HFFc6 (cell line): Measurements from ENCODE around the gene AEBP2. TPM values are rescaled to one million over a fixed set of nuclear protein-coding genes. Genes with fewer than 3 reads are reported as not detected.
"Not testable (repeated sequence)": the region's sequence is repeated elsewhere in the genome, so short reads cannot be mapped to it uniquely, and the experiment has no call there.

ENCODE experiments used
- DNase-seq: peaks from one replicate; pipeline ENCODE4 v3.0.0-alpha.2; 2018
- H3K27ac Mint-ChIP-seq: 2 replicates; pipeline ENCODE4 v1.8.0; 2020; ENCODE audit warnings: mild to moderate bottlenecking, mixed read lengths
- H3K27me3 Mint-ChIP-seq: 2 replicates; pipeline ENCODE4 v1.8.0; 2021; ENCODE audit warnings: mild to moderate bottlenecking, moderate library complexity, mixed read lengths; ENCODE audit not compliant: insufficient read depth
- H3K36me3 Mint-ChIP-seq: 2 replicates; pipeline ENCODE4 v1.8.0; 2021; ENCODE audit warnings: low read depth, mixed read lengths
- H3K4me1 Mint-ChIP-seq: 2 replicates; pipeline ENCODE4 v1.8.0; 2020; ENCODE audit warnings: low read depth, mixed read lengths
- H3K4me3 Mint-ChIP-seq: 2 replicates; pipeline ENCODE4 v1.8.0; 2020; ENCODE audit warnings: mild to moderate bottlenecking, moderate library complexity, mixed read lengths
- H3K9me3 Mint-ChIP-seq: 2 replicates; pipeline ENCODE4 v1.8.0; 2020; ENCODE audit warnings: mild to moderate bottlenecking, mixed read lengths
- CTCF ChIP-seq: fragments of 200-600 bp; sonication (generic); IDR thresholded peaks from 2 replicates; pipeline ENCODE4 v1.5.0; 2021; ENCODE audit warnings: antibody characterized with exemption, mild to moderate bottlenecking
- total RNA-seq, 6 experiments: library from RNA; stranded (reverse); fragmentation: NEBNext Ultra II Directional; extraction: Animal tissue kit (Norgen Biotek cat#: 25700); gene quantifications; 2 replicates in 1 of 6; 3 replicates in 5 of 6; pipeline ENCODE4 v1.2.3, GENCODE V29; 2021

Gene AEBP2
- total RNA-seq, 6 experiments from 2014 or later, result 36.8 to 43.4 (median 39.1) TPM

- TF ChIP-seq CTCF, result no peak
- Mint-ChIP-seq H3K27ac (no peak overlapping the region), H3K4me3 (no peak overlapping the region), H3K9me3 (no peaks in the 10 kb centered on the region), H3K27me3 (peaks cover 4% of the 10 kb centered on the region; the same call in 1 of the 2 replicates), H3K36me3 (no peaks in the 10 kb centered on the region), H3K4me1 (peaks cover under 1% of the 10 kb centered on the region)
- no peak for DNase-seq
Observed at GRCh38 chr12:19415563-19415962, 23.7 kb upstream of the AEBP2 start.

GRCh38 chr12:19419086-19419485 lies 20.2 kb upstream of the AEBP2 start:
- H3K36me3 Mint-ChIP-seq, result no peaks in the 10 kb centered on the region
- H3K4me3 Mint-ChIP-seq, result no peak overlapping the region
- 0 out of 2 replicates have a peak, but pooled peaks cover 2% of the 10 kb centered on the region for H3K27me3 Mint-ChIP-seq
- DNase-seq, result no peak
- no peak overlapping the region for H3K27ac Mint-ChIP-seq
- TF ChIP-seq CTCF, result no peak
- no peaks in the 10 kb centered on the region for H3K9me3 Mint-ChIP-seq
- no peaks in the 10 kb centered on the region for H3K4me1 Mint-ChIP-seq

GRCh38 chr12:19421503-19422282 lies 17.6 kb upstream of the AEBP2 start:
- Mint-ChIP-seq H3K27ac (no peak overlapping the region), H3K4me1 (no peaks in the 10 kb centered on the region), H3K36me3 (no peaks in the 10 kb centered on the region), H3K27me3 (no peaks in the 10 kb centered on the region), H3K9me3 (0 out of 2 replicates have a peak, but pooled peaks cover 4% of the 10 kb centered on the region), H3K4me3 (no peak overlapping the region)
- DNase-seq, result no peak
- no peak for TF ChIP-seq CTCF

GRCh38 chr12:19423166-19423930 lies 15.9 kb upstream of the AEBP2 start:
- H3K4me3 Mint-ChIP-seq, result no peak overlapping the region
- no peak for TF ChIP-seq CTCF
- no peak for DNase-seq
- H3K4me1 Mint-ChIP-seq, result peaks cover 4% of the 10 kb centered on the region; the same call in 1 of the 2 replicates
- 0 out of 2 replicates have a peak, but pooled peaks cover 4% of the 10 kb centered on the region for H3K9me3 Mint-ChIP-seq
- H3K36me3 Mint-ChIP-seq, result no peaks in the 10 kb centered on the region
- no peak overlapping the region for H3K27ac Mint-ChIP-seq
- H3K27me3 Mint-ChIP-seq, result no peaks in the 10 kb centered on the region

- Mint-ChIP-seq H3K27me3 (peaks cover 2% of the 10 kb centered on the region; the same call in 1 of the 2 replicates), H3K4me3 (no peak overlapping the region), H3K4me1 (peaks cover 31% of the 10 kb centered on the region), H3K9me3 (0 out of 2 replicates have a peak, but pooled peaks cover 9% of the 10 kb centered on the region), H3K36me3 (no peaks in the 10 kb centered on the region), H3K27ac (no peak overlapping the region)
- DNase-seq, result no peak
- TF ChIP-seq CTCF, result no peak
Observed at GRCh38 chr12:19428246-19428645, 11.0 kb upstream of the AEBP2 start.

- not testable (repeated sequence) for H3K27me3 Mint-ChIP-seq, H3K4me3 Mint-ChIP-seq, H3K27ac Mint-ChIP-seq, H3K9me3 Mint-ChIP-seq, H3K36me3 Mint-ChIP-seq, DNase-seq
- H3K4me1 Mint-ChIP-seq, result peaks cover 31% of the 10 kb centered on the region
Observed at GRCh38 chr12:19429491-19429890, 9.8 kb upstream of the AEBP2 start.
